GM19324 (cell line): ENCODE results near the gene ACVRL1.

Experiments
- ATAC-seq: cut with Tn5 transposase; IDR thresholded peaks from one replicate; pipeline ENCODE4 v1.9.1; 2021; ENCODE audit warnings: mild to moderate bottlenecking, moderate library complexity; ENCODE audit not compliant: unreplicated experiment, low FRiP score

Gene ACVRL1

GRCh38 chr12:51954561-51955361 lies 47.5 kb downstream of the ACVRL1 start:
- ATAC-seq = no peak

- ATAC-seq = no peak
Observed at GRCh38 chr12:51955702-51956101, 48.4 kb downstream of the ACVRL1 start.

GRCh38 chr12:51958542-51958941 lies 51.2 kb downstream of the ACVRL1 start:
- no peak for ATAC-seq

GRCh38 chr12:51959211-51959610 lies 51.9 kb downstream of the ACVRL1 start:
- ATAC-seq = no peak

GRCh38 chr12:51959921-51960320 lies 52.6 kb downstream of the ACVRL1 start:
- ATAC-seq = no peak

- ATAC-seq = no peak
Observed at GRCh38 chr12:51960488-51960887, 53.2 kb downstream of the ACVRL1 start.

GRCh38 chr12:51960890-51961289 lies 53.6 kb downstream of the ACVRL1 start:
- no peak for ATAC-seq

- ATAC-seq = no peak
Observed at GRCh38 chr12:51961834-51962233, 54.5 kb downstream of the ACVRL1 start.

- ATAC-seq = no peak
Observed at GRCh38 chr12:51962737-51963136, 55.4 kb downstream of the ACVRL1 start.

GRCh38 chr12:51963477-51963876 lies 56.2 kb downstream of the ACVRL1 start:
- no peak for ATAC-seq

- no peak for ATAC-seq
Observed at GRCh38 chr12:51969643-51970042, 62.3 kb downstream of the ACVRL1 start.

GRCh38 chr12:51970904-51971646 lies 63.8 kb downstream of the ACVRL1 start:
- ATAC-seq = peak; percentile 85

- ATAC-seq = peak; percentile 42
Observed at GRCh38 chr12:51971679-51972421, 64.5 kb downstream of the ACVRL1 start.

GRCh38 chr12:51972422-51972812 lies 65.1 kb downstream of the ACVRL1 start:
- ATAC-seq = no peak

GRCh38 chr12:51972849-51973273 lies 65.6 kb downstream of the ACVRL1 start:
- ATAC-seq = no peak
